ENCODE data around the gene NNMT.

NNMT gene

GRCh38 chr11:114263513-114264170 lies 32.6 kb upstream of the NNMT start:
- DNase-seq = no peak

GRCh38 chr11:114264381-114264780 lies 31.8 kb upstream of the NNMT start:
- no peak for DNase-seq

GRCh38 chr11:114265122-114265878 lies 30.9 kb upstream of the NNMT start:
- DNase-seq = no peak

- DNase-seq = no peak
Observed at GRCh38 chr11:114269498-114269897, 26.7 kb upstream of the NNMT start.

GRCh38 chr11:114270531-114271270 lies 25.5 kb upstream of the NNMT start:
- DNase-seq = no peak

- no peak for DNase-seq
Observed at GRCh38 chr11:114271316-114271715, 24.9 kb upstream of the NNMT start.

- no peak for DNase-seq
Observed at GRCh38 chr11:114272311-114272710, 23.9 kb upstream of the NNMT start.

GRCh38 chr11:114273071-114273470 lies 23.1 kb upstream of the NNMT start:
- DNase-seq = no peak

- DNase-seq = no peak
Observed at GRCh38 chr11:114273890-114274635, 22.1 kb upstream of the NNMT start.

- no peak for DNase-seq
Observed at GRCh38 chr11:114274637-114275036, 21.6 kb upstream of the NNMT start.

- DNase-seq = no peak
Observed at GRCh38 chr11:114275280-114275679, 20.9 kb upstream of the NNMT start.

- DNase-seq = no peak
Observed at GRCh38 chr11:114276077-114276476, 20.1 kb upstream of the NNMT start.

- no peak for DNase-seq
Observed at GRCh38 chr11:114277637-114278341, 18.4 kb upstream of the NNMT start.

- DNase-seq = no peak
Observed at GRCh38 chr11:114278342-114279065, 17.7 kb upstream of the NNMT start.

GRCh38 chr11:114279792-114280546 lies 16.2 kb upstream of the NNMT start:
- no peak for DNase-seq

- DNase-seq = no peak
Observed at GRCh38 chr11:114280696-114281095, 15.5 kb upstream of the NNMT start.

- no peak for DNase-seq
Observed at GRCh38 chr11:114281388-114281956, 14.7 kb upstream of the NNMT start.

- DNase-seq = no peak
Observed at GRCh38 chr11:114282488-114282887, 13.7 kb upstream of the NNMT start.

- no peak for DNase-seq
Observed at GRCh38 chr11:114283422-114283821, 12.8 kb upstream of the NNMT start.

- DNase-seq = no peak
Observed at GRCh38 chr11:114284021-114284420, 12.2 kb upstream of the NNMT start.

- DNase-seq = no peak
Observed at GRCh38 chr11:114284914-114285313, 11.3 kb upstream of the NNMT start.
